Mesodermal cell (in vitro differentiated cells): Measurements from ENCODE around the gene FUT4. TPM values are rescaled to one million over a fixed set of nuclear protein-coding genes. Genes with fewer than 3 reads are reported as not detected.
A peak's percentile ranks its signal among the peaks of the same experiment; 100 is the strongest.
"Not testable (repeated sequence)": the region's sequence is repeated elsewhere in the genome, so short reads cannot be mapped to it uniquely, and the experiment has no call there.

Source experiments
- H3K27ac ChIP-seq: 2 replicates; pipeline ENCODE4 v1.7.0; 2013; ENCODE audit warnings: mild to moderate bottlenecking, low read depth, low read length, moderate library complexity; ENCODE audit not compliant: severe bottlenecking
- H3K36me3 ChIP-seq: 2 replicates; pipeline ENCODE4 v1.7.1; 2013; ENCODE audit warnings: mild to moderate bottlenecking, low read length, moderate library complexity; ENCODE audit not compliant: control insufficient read depth, insufficient read depth
- H3K4me1 ChIP-seq: one replicate; pipeline ENCODE4 v1.7.1; 2013; ENCODE audit warnings: mild to moderate bottlenecking, low read length; ENCODE audit not compliant: insufficient read depth, control insufficient read depth, poor library complexity, severe bottlenecking
- H3K4me3 ChIP-seq: 2 replicates; pipeline ENCODE4 v1.7.0; 2013; ENCODE audit warnings: low read length, control low read depth, mild to moderate bottlenecking; ENCODE audit not compliant: insufficient read depth, poor library complexity, severe bottlenecking; ENCODE audit errors: extremely low read depth
- H3K9me3 ChIP-seq: 2 replicates; pipeline ENCODE4 v1.7.1; 2013; ENCODE audit warnings: mild to moderate bottlenecking, low read length, moderate library complexity; ENCODE audit not compliant: control insufficient read depth
- WGBS, 2 experiments: methylation state at CpG; one replicate each; pipeline ENCODE4 v1.1.5; 2013; ENCODE audit warnings: missing lambda C conversion rate in 2 of 2; ENCODE audit not compliant: insufficient coverage in 2 of 2; 5-methylcytosine and 5-hydroxymethylcytosine counted together
- polyA plus RNA-seq, 2 experiments: library from polyadenylated mRNA; stranded (reverse); fragments of 50-300 nt; gene quantifications; one replicate each; pipeline ENCODE4 v1.2.3, GENCODE V29; 2013

The FUT4 gene, protein sequence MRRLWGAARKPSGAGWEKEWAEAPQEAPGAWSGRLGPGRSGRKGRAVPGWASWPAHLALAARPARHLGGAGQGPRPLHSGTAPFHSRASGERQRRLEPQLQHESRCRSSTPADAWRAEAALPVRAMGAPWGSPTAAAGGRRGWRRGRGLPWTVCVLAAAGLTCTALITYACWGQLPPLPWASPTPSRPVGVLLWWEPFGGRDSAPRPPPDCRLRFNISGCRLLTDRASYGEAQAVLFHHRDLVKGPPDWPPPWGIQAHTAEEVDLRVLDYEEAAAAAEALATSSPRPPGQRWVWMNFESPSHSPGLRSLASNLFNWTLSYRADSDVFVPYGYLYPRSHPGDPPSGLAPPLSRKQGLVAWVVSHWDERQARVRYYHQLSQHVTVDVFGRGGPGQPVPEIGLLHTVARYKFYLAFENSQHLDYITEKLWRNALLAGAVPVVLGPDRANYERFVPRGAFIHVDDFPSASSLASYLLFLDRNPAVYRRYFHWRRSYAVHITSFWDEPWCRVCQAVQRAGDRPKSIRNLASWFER
- polyA plus RNA-seq (2013, experiment 1 of 2), result 3.7 TPM
- 3.3 TPM for polyA plus RNA-seq (2013, experiment 2 of 2)

GRCh38 chr11:94543695-94544645, at the start of gene FUT4:
Gene FUT4, plus strand, starts transcription at chr11:94543921. Its CDS starts 213 bp downstream, at chr11:94544134.
- H3K4me1 ChIP-seq, result no peaks in the 10 kb centered on the region
- peak within 1 kb of the TSS; percentile 92 for H3K27ac ChIP-seq
- H3K36me3 ChIP-seq, result no peaks in the 10 kb centered on the region
- H3K4me3 ChIP-seq, result peak within 1 kb of the TSS; percentile 57
- 1 to 2% methylated on average over 76 to 100 of the region's 109 CpGs for WGBS, 2 experiments
- H3K9me3 ChIP-seq, result no peaks in the 10 kb centered on the region

GRCh38 chr11:94494126-94494680, 49.5 kb upstream of the FUT4 start:
- H3K27ac ChIP-seq, result peak overlapping the region; percentile 97
- WGBS, 2 experiments, result 0% methylated on average over 6 to 8 of the region's 19 CpGs
- H3K4me3 ChIP-seq, result peak overlapping the region; percentile 75

DNA sequence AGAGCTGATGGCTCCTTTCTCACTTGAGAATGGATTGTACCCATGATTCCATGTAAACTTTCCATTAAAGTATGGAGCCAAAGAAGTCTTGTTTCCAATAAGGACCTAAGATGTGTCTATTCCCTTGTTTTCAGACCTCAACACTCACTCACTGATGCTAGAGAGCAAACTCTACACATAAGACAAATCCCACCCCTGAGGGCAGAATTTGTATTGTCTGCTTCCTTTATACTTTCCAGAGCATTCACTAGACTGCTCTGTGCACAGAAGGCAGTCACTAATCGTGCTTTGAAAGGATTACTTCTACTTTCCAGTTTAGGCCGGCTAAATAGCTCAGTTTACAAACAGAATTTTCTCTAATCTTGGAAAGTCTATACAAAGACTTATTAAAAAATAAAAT, 43.5 kb upstream of the FUT4 start:
- 100% methylated on average over 1 of the region's 2 CpGs; no CpG with 5 or more reads in 1 of the 2 experiments for WGBS, 2 experiments
- Histone ChIP-seq H3K4me3 (no peak overlapping the region), H3K9me3 (no peaks in the 10 kb centered on the region), H3K27ac (no peak overlapping the region), H3K4me1 (no peaks in the 10 kb centered on the region), H3K36me3 (peaks cover 26% of the 10 kb centered on the region)

More at GRCh38 chr11:94494126-94494680, 49.5 kb upstream of the FUT4 start:
- H3K36me3 ChIP-seq, result peaks cover 32% of the 10 kb centered on the region
- no peaks in the 10 kb centered on the region for H3K9me3 ChIP-seq
- no peaks in the 10 kb centered on the region for H3K4me1 ChIP-seq

- Histone ChIP-seq H3K27ac (no peak overlapping the region), H3K4me3 (no peak overlapping the region), H3K9me3 (no peaks in the 10 kb centered on the region), H3K4me1 (no peaks in the 10 kb centered on the region), H3K36me3 (peaks cover 25% of the 10 kb centered on the region)
- WGBS, 2 experiments, result no CpG with 5 or more reads among the region's 2 CpGs
These were observed 42.2 kb upstream of the FUT4 start for GRCh38 chr11:94501522-94501921.

DNA sequence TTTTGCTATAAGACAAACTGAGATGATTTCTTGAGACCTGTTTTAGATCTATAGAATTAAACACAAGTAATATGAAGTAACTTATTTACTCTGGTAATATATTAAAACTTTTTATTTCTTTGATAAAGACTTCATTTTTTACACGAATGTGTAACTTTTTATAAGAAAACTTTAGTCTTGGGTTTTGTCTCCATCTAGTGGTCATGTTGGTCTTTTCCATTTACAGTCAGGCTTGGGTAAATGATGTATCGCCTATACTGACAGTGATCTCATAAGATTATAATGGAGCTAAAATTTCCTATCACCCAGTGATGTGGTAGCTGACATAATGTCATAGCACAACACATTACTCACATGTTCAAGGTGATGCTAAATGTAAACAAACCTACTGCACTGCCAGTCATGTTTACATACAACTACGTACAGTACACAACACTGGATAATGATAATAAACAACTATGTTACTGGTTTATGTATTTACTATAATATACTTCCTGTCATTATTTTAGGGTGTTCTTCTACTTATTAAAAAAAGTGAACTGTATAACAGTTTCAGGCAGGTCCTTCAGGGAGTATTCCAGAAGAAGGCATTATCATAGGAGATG, 38.9 kb upstream of the FUT4 start:
- no CpG with 5 or more reads among the region's 3 CpGs for whole genome bisulfite sequencing, 2 experiments
- peaks cover under 1% of the 10 kb centered on the region for H3K36me3 ChIP-seq

GRCh38 chr11:94506513-94506912, 37.2 kb upstream of the FUT4 start:
- H3K27ac ChIP-seq, H3K36me3 ChIP-seq, H3K4me3 ChIP-seq, H3K4me1 ChIP-seq, H3K9me3 ChIP-seq: not testable (repeated sequence)
- WGBS, 2 experiments, result 93 to 97% methylated on average over 3 of the region's 5 CpGs

More for the DNA sequence above, 38.9 kb upstream of the FUT4 start:
- no peak overlapping the region for H3K27ac ChIP-seq
- H3K4me3 ChIP-seq, result no peak overlapping the region
- H3K9me3 ChIP-seq, result no peaks in the 10 kb centered on the region
- H3K4me1 ChIP-seq, result no peaks in the 10 kb centered on the region

DNA sequence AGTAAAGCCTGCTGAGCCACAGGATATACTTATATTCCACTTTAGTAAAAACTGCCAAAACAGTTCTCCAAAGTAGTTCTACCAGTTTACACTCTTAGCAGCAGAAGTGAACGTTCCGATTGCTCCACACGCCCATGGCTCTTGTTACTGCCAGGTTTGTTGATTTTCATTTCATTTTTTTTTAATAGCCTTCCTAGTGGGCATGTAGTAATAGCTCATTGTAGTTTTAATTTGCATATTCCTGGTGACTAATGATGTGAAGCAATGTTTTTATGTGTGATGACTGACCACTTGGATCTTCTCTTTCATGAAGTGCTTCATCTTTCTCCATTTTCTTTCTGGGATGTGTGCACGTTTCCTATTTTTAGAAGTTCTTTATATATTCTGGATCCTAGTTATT, 36.2 kb upstream of the FUT4 start:
- H3K9me3 ChIP-seq, result no peaks in the 10 kb centered on the region
- H3K4me3 ChIP-seq, result no peak overlapping the region
- no peaks in the 10 kb centered on the region for H3K36me3 ChIP-seq
- no peaks in the 10 kb centered on the region for H3K4me1 ChIP-seq
- no peak overlapping the region for H3K27ac ChIP-seq
- 90% methylated on average over 3 of the region's 4 CpGs; no CpG with 5 or more reads in 1 of the 2 experiments for WGBS, 2 experiments

GRCh38 chr11:94511932-94512781, 31.6 kb upstream of the FUT4 start, which contains the start of gene C11orf97:
Gene C11orf97, plus strand, starts transcription at chr11:94512461. Its CDS starts 68 bp downstream, at chr11:94512529.
- Histone ChIP-seq H3K9me3 (no peaks in the 10 kb centered on the region), H3K4me1 (peaks cover 4% of the 10 kb centered on the region), H3K36me3 (no peaks in the 10 kb centered on the region), H3K4me3 (peak within 1 kb of the TSS; percentile 44), H3K27ac (no peak within 1 kb of the TSS)
- 24 to 28% methylated on average over 41 to 43 of the region's 53 CpGs for WGBS, 2 experiments

DNA sequence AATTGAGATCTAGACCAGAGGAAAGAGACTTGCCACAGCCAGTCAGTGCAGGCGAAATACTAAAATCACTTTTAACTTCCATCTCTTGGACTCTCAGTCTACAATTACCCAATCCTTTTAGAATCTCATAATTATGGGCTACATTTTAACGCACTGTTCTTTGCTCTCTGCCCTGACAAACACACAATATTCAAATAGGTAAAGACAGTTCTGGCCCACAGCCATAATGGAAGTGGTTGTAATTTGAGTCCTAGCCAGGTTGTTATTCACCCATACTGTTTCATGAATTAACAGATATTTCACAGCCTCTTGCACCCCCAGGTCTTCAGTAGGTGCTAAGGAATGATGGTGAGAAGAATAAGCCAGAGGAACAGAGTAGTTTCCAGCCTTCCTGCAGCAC, 30.6 kb upstream of the FUT4 start:
- H3K4me3 ChIP-seq, result no peak overlapping the region
- no peaks in the 10 kb centered on the region for H3K9me3 ChIP-seq

More for the DNA sequence above, 30.6 kb upstream of the FUT4 start:
- Histone ChIP-seq H3K36me3 (no peaks in the 10 kb centered on the region), H3K4me1 (peaks cover 4% of the 10 kb centered on the region), H3K27ac (no peak overlapping the region)
- 43 to 100% methylated on average over 1 of the region's 2 CpGs for WGBS, 2 experiments
